ENCODE data around the gene XIRP2.

The XIRP2 gene

GRCh38 chr2:166996465-166996864 is 108.2 kb downstream of the XIRP2 start:
- no peak for DNase-seq (ENCODE audit: low spot score)
- H3K14ac ChIP-seq (ENCODE audit: low read length) = no peak overlapping the region
- H3K9ac ChIP-seq (ENCODE audit: low read depth, low read length, poor library complexity) = no peak overlapping the region
- H2BK15ac ChIP-seq (ENCODE audit: low read length) = no peak overlapping the region
- no CpG with 5 or more reads among the region's 5 CpGs for WGBS, 2 donors (ENCODE audit: extremely low coverage in 2 of 2, insufficient read length in 2 of 2, insufficient replicate concordance in 1 of 2)
- no peak overlapping the region for H2BK5ac ChIP-seq (ENCODE audit: low read length)
- H2AK5ac ChIP-seq (ENCODE audit: low read depth, low read length) = no peak overlapping the region
- no peaks in the 10 kb centered on the region for H3K36me3 ChIP-seq (replicated peaks in 1 of 2; ENCODE audit: control insufficient read depth in 2 of 2, insufficient read depth in 2 of 2, low read length in 2 of 2)
- no peak overlapping the region for H3K18ac ChIP-seq (ENCODE audit: low read length)
- no peaks in the 10 kb centered on the region for H3K79me1 ChIP-seq (ENCODE audit: low read depth, low read length)
- H3K4ac ChIP-seq (ENCODE audit: low read length) = no peak overlapping the region
- no peak overlapping the region for H2BK12ac ChIP-seq (ENCODE audit: low read length)
- H4K91ac ChIP-seq (ENCODE audit: low read depth, low read length, poor library complexity) = no peak overlapping the region
- no peak overlapping the region for H3K27ac ChIP-seq (replicated peaks; ENCODE audit: low read length)
- H2BK120ac ChIP-seq (ENCODE audit: low read depth, low read length) = no peak overlapping the region
- no peak overlapping the region for H3K4me2 ChIP-seq (ENCODE audit: insufficient read depth, low read length, poor library complexity, severe bottlenecking)
- H3K4me1 ChIP-seq (ENCODE audit: control insufficient read depth in 2 of 2, insufficient read depth in 1 of 2, low read depth in 1 of 2, low read length in 2 of 2) = no peaks in the 10 kb centered on the region
- H3K4me3 ChIP-seq (ENCODE audit: low read length in 2 of 2) = no peak overlapping the region
- no peaks in the 10 kb centered on the region for H3K27me3 ChIP-seq (ENCODE audit: control insufficient read depth in 3 of 3, insufficient read depth in 3 of 3, low read depth in 1 of 3, low read length in 3 of 3)
- no peaks in the 10 kb centered on the region for H3K9me3 ChIP-seq (replicated peaks in 1 of 2; ENCODE audit: control insufficient read depth in 2 of 2, insufficient read depth in 1 of 2, low read depth in 1 of 2, low read length in 2 of 2)
- no peak overlapping the region for H4K8ac ChIP-seq (ENCODE audit: low read depth, low read length)
- H2AFZ ChIP-seq (ENCODE audit: low read length) = no peak overlapping the region
- H3K23ac ChIP-seq (ENCODE audit: low read depth, low read length, poor library complexity) = no peak overlapping the region

GRCh38 chr2:167001165-167001564 is 112.9 kb downstream of the XIRP2 start:
- Histone ChIP-seq H3K23ac (ENCODE audit: low read depth, low read length, poor library complexity) (no peak overlapping the region), H3K18ac (ENCODE audit: low read length) (no peak overlapping the region), H2BK12ac (ENCODE audit: low read length) (no peak overlapping the region), H2BK5ac (ENCODE audit: low read length) (no peak overlapping the region), H3K4ac (ENCODE audit: low read length) (no peak overlapping the region), H3K79me1 (ENCODE audit: low read depth, low read length) (no peaks in the 10 kb centered on the region), H4K91ac (ENCODE audit: low read depth, low read length, poor library complexity) (no peak overlapping the region), H3K27me3 (ENCODE audit: control insufficient read depth in 3 of 3, insufficient read depth in 3 of 3, low read depth in 1 of 3, low read length in 3 of 3) (no peaks in the 10 kb centered on the region), H3K14ac (ENCODE audit: low read length) (no peak overlapping the region), H4K8ac (ENCODE audit: low read depth, low read length) (no peak overlapping the region), H3K27ac (replicated peaks; ENCODE audit: low read length) (no peak overlapping the region), H2BK120ac (ENCODE audit: low read depth, low read length) (no peak overlapping the region), H3K4me2 (ENCODE audit: insufficient read depth, low read length, poor library complexity, severe bottlenecking) (no peak overlapping the region), H2BK15ac (ENCODE audit: low read length) (no peak overlapping the region), H2AFZ (ENCODE audit: low read length) (no peak overlapping the region), H3K4me1 (ENCODE audit: control insufficient read depth in 2 of 2, insufficient read depth in 1 of 2, low read depth in 1 of 2, low read length in 2 of 2) (no peaks in the 10 kb centered on the region), H3K4me3 (ENCODE audit: low read length in 2 of 2) (no peak overlapping the region), H2AK5ac (ENCODE audit: low read depth, low read length) (no peak overlapping the region), H3K36me3 (replicated peaks in 1 of 2; ENCODE audit: control insufficient read depth in 2 of 2, insufficient read depth in 2 of 2, low read length in 2 of 2) (no peaks in the 10 kb centered on the region), H3K9me3 (replicated peaks in 1 of 2; ENCODE audit: control insufficient read depth in 2 of 2, insufficient read depth in 1 of 2, low read depth in 1 of 2, low read length in 2 of 2) (no peaks in the 10 kb centered on the region), H3K9ac (ENCODE audit: low read depth, low read length, poor library complexity) (no peak overlapping the region)
- no CpG with 5 or more reads among the region's 4 CpGs for WGBS, 2 donors (ENCODE audit: extremely low coverage in 2 of 2, insufficient read length in 2 of 2, insufficient replicate concordance in 1 of 2)
- no peak for DNase-seq (ENCODE audit: low spot score)

GRCh38 chr2:167005096-167005495 is 116.8 kb downstream of the XIRP2 start:
- H2AK5ac ChIP-seq (ENCODE audit: low read depth, low read length) = no peak overlapping the region
- no peaks in the 10 kb centered on the region for H3K79me1 ChIP-seq (ENCODE audit: low read depth, low read length)
- no peak overlapping the region for H2BK12ac ChIP-seq (ENCODE audit: low read length)
- no peak overlapping the region for H2BK120ac ChIP-seq (ENCODE audit: low read depth, low read length)
- H2AFZ ChIP-seq (ENCODE audit: low read length) = no peak overlapping the region
- no peak overlapping the region for H4K8ac ChIP-seq (ENCODE audit: low read depth, low read length)
- DNase-seq (ENCODE audit: low spot score) = no peak
- no peak overlapping the region for H3K4me2 ChIP-seq (ENCODE audit: insufficient read depth, low read length, poor library complexity, severe bottlenecking)
- no peak overlapping the region for H3K23ac ChIP-seq (ENCODE audit: low read depth, low read length, poor library complexity)
- H3K4me1 ChIP-seq (ENCODE audit: control insufficient read depth in 2 of 2, insufficient read depth in 1 of 2, low read depth in 1 of 2, low read length in 2 of 2) = no peaks in the 10 kb centered on the region
- no peak overlapping the region for H4K91ac ChIP-seq (ENCODE audit: low read depth, low read length, poor library complexity)
- H2BK15ac ChIP-seq (ENCODE audit: low read length) = no peak overlapping the region
- H3K18ac ChIP-seq (ENCODE audit: low read length) = no peak overlapping the region
- H3K36me3 ChIP-seq (replicated peaks in 1 of 2; ENCODE audit: control insufficient read depth in 2 of 2, insufficient read depth in 2 of 2, low read length in 2 of 2) = no peaks in the 10 kb centered on the region
- H3K4ac ChIP-seq (ENCODE audit: low read length) = no peak overlapping the region
- no peaks in the 10 kb centered on the region for H3K27me3 ChIP-seq (ENCODE audit: control insufficient read depth in 3 of 3, insufficient read depth in 3 of 3, low read depth in 1 of 3, low read length in 3 of 3)
- no peak overlapping the region for H3K4me3 ChIP-seq (ENCODE audit: low read length in 2 of 2)
- no peaks in the 10 kb centered on the region for H3K9me3 ChIP-seq (replicated peaks in 1 of 2; ENCODE audit: control insufficient read depth in 2 of 2, insufficient read depth in 1 of 2, low read depth in 1 of 2, low read length in 2 of 2)
- no peak overlapping the region for H3K27ac ChIP-seq (replicated peaks; ENCODE audit: low read length)
- no peak overlapping the region for H3K14ac ChIP-seq (ENCODE audit: low read length)
- H2BK5ac ChIP-seq (ENCODE audit: low read length) = no peak overlapping the region
- no peak overlapping the region for H3K9ac ChIP-seq (ENCODE audit: low read depth, low read length, poor library complexity)

GRCh38 chr2:167013227-167013626 is 124.9 kb downstream of the XIRP2 start:
- no peak overlapping the region for H4K91ac ChIP-seq (ENCODE audit: low read depth, low read length, poor library complexity)
- no peak overlapping the region for H3K18ac ChIP-seq (ENCODE audit: low read length)
- no peak overlapping the region for H4K8ac ChIP-seq (ENCODE audit: low read depth, low read length)
- H2BK120ac ChIP-seq (ENCODE audit: low read depth, low read length) = no peak overlapping the region
- no peak overlapping the region for H3K9ac ChIP-seq (ENCODE audit: low read depth, low read length, poor library complexity)
- no peaks in the 10 kb centered on the region for H3K36me3 ChIP-seq (replicated peaks in 1 of 2; ENCODE audit: control insufficient read depth in 2 of 2, insufficient read depth in 2 of 2, low read length in 2 of 2)
- no peaks in the 10 kb centered on the region for H3K27me3 ChIP-seq (ENCODE audit: control insufficient read depth in 3 of 3, insufficient read depth in 3 of 3, low read depth in 1 of 3, low read length in 3 of 3)
- no peak overlapping the region for H2AK5ac ChIP-seq (ENCODE audit: low read depth, low read length)
- H3K23ac ChIP-seq (ENCODE audit: low read depth, low read length, poor library complexity) = no peak overlapping the region
- H2BK15ac ChIP-seq (ENCODE audit: low read length) = no peak overlapping the region
- no peak for DNase-seq (ENCODE audit: low spot score)
- H3K14ac ChIP-seq (ENCODE audit: low read length) = no peak overlapping the region
- WGBS, 2 donors (ENCODE audit: extremely low coverage in 2 of 2, insufficient read length in 2 of 2, insufficient replicate concordance in 1 of 2) = no CpG with 5 or more reads among the region's 1 CpG
- no peaks in the 10 kb centered on the region for H3K9me3 ChIP-seq (replicated peaks in 1 of 2; ENCODE audit: control insufficient read depth in 2 of 2, insufficient read depth in 1 of 2, low read depth in 1 of 2, low read length in 2 of 2)
- no peak overlapping the region for H3K4ac ChIP-seq (ENCODE audit: low read length)
- no peaks in the 10 kb centered on the region for H3K4me1 ChIP-seq (ENCODE audit: control insufficient read depth in 2 of 2, insufficient read depth in 1 of 2, low read depth in 1 of 2, low read length in 2 of 2)
- no peak overlapping the region for H2BK12ac ChIP-seq (ENCODE audit: low read length)
- no peak overlapping the region for H2BK5ac ChIP-seq (ENCODE audit: low read length)
- H2AFZ ChIP-seq (ENCODE audit: low read length) = no peak overlapping the region
- H3K79me1 ChIP-seq (ENCODE audit: low read depth, low read length) = no peaks in the 10 kb centered on the region
- H3K27ac ChIP-seq (replicated peaks; ENCODE audit: low read length) = no peak overlapping the region
- no peak overlapping the region for H3K4me2 ChIP-seq (ENCODE audit: insufficient read depth, low read length, poor library complexity, severe bottlenecking)
- H3K4me3 ChIP-seq (ENCODE audit: low read length in 2 of 2) = no peak overlapping the region

Measured in neuronal stem cell (in vitro differentiated cells).